ENCODE measurements around the gene GADD45G.

GADD45G gene

DNA sequence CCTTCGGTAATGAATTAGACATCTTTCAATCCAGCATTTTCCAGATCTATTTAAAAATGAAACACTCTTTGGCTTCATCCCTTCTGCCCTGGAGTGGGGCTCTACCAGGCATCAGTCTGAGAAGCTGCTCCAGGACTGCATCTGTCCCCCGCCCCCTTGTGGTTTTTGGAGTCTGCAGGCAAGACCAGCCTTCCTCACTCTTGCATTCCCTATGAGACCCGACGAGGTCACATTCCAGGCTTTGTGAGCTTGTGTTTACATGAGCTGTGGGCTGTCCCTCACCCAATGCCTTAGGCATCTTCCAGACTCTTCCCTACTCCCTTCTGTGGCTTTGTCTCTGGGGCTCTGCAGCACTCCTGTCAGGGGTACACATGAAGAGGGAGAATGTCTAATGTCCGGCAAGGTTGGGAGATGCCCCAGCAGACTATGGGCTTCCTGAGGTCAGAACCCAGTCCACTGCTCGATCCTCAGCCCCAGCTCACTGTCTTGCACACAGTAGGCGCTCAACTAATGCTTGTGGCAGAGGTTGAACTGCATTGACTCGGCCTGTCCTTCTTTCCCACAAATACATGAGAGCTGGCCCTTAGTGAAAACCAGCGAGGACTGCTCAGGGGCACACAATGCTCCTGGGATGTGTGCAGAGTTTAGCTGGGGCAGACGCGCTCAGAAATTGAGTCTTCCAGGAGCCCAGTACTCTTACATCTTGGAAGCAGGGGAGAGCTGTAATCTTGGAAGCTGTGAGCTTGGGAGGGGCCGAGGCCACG is 11.7 kb upstream of the GADD45G start:
- no peak for DNase-seq

DNA sequence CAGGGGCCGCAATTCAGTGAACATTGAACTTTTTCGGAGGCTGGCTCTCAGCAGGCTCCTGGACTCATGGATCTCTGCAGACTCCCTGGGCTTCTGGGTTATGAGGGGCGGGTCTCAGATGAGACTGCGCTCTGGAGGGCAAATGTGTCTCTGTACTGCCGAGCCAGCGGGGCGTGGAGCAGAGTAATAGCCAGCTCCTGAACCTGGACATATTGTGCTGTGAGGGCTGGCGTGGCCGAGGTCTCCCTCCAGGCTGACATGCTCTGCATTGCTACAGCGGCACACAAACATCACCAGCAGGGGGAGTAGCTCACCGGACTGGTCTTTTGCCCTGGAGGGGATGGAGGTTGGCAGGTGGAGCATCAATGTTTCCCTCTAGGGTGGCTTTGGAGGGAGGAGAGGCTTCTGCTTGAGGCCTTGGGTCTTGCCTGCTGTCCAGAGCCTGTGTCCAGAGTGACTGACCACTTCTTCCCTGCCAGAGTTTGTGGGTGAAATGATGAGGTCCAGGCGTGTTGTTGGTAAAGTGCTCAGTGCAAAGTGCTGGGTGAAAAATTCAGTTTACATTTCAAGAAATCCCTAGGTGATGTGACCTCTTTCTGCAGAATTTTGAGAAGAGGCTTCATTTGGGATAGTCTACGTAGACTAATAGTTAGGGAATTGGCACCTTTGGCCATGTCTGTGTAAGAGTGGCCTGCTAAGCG is 10.9 kb upstream of the GADD45G start:
- DNase-seq = peak; percentile 53

DNA sequence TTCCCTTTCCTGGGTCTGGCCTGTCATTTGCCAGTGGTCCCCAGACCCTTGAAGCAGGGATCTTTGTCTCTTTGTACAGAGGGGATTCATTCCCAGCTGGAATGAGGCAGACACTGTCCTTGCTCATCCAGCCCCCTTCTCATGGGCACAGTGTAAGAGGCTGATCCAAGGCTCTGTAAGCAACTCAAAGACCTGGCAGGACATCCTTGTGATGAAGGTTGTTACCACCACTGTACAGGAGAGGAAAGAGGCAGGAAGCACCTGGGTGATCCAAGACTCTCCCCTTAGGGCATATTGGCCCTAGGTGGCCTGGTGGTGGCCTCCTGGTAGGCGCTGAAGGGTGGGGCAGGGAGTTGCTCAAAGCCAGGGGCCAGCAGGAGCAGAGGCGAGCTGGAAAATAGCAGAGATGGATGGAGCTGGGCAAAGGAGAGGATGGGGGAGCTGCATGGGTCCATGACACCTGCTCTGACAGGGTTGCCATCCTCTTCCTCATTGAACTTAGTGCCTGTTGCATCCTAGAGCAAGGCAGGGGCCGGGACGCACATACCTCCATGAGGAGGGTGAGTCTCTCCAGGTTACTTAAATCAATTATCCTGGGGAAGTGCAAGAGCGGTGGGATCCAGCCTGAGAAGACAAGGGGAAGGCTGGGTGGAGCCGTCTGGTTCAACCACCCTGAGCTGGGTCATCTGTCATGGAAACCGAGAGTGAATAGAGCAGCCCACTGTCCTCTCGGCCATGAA is 9.8 kb upstream of the GADD45G start:
- DNase-seq = no peak

DNA sequence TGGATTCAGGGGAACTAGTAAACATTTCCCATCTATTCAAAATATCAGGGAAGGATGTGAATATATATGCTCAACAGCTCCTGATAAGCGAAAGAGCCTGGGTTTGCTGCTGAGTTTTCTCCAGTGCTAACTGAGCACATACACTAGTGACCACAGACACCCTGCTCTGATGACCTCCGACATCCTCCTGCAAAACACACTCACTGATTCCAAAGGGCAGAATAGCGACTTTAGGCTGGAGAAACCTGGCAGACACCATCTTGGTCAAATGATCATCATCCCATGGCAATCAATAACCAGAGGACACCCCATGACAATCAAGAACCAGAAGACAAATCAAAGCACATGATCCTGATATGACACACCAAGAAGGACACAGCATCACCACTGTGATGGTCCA is 9.2 kb upstream of the GADD45G start:
- DNase-seq = no peak

DNA sequence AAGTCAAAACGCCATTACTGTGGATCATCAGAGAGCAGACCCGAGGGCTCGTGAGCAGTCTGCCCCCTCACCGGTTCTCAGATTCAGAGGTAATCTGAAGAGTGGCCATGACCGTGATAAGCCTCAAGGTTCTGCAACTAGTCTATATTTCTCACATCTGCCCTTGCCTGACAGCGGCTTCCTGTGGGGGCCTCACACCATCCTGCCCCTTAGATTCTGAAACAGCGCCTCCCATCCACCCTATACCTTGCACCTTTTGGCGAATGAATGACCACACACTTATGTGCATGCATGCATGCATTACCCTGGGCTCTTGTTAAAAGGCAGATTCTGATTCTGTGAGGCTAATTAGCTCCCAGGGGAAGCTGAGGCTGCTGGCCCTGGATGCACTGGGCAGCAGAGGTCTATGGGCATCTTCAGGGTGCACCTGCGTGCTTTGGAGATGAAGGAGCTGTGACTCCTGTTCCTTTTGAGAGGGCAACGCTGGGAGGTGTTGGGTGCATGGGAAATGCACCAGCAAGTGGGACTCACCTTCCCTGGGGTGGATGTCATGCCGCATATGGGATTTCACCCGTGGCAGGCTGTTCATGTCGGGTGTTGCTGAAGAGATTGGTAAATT is 7.8 kb upstream of the GADD45G start:
- DNase-seq = no peak

DNA sequence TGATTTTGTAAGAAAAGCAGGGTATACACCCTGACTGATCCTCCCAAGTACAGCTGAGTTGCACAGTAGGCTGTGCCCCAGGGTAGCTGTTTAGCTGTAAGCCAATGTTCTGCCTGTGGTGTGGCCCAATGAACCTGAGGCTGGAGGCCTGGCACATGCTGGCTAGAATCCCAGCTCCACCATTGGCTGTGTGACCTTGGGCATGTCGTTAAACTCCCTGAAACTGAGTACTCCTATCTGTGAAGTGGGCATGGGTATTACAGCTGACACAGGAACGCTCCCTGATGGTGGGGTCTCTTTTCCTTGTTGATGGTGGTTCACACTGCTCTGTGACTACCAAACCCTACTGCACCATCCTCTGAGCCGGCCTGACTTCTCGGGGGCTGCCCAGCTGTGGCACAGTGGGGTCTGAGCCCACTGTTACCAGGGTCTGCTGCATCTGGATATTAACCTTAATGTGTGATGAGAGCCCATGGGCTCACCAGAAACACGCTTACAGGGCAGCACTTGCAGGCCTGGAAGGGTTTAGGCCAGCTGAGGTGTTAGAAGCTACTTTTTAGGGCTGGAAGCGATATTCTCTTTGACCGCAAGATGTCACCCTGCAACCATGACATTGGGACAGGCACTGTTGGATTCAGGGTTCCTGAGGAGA is 7.0 kb upstream of the GADD45G start:
- DNase-seq = peak; percentile 36

DNA sequence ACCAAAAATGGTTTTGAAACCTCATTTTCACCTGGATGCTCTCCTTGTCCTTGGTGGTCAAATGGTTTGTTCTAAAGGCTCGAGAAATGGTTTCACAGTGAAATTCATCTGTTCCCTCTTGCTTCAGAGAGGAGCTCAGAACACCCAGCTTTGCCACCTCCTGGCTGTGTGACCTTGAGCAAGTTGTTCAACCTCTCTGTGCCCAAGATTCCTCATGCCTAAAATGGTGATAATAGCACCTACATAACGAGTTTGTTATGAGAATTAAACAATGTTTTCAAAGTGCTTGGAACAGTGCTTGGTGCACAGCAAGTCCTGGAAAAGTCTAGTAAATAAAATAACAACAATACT is 6.5 kb upstream of the GADD45G start:
- DNase-seq = no peak

DNA sequence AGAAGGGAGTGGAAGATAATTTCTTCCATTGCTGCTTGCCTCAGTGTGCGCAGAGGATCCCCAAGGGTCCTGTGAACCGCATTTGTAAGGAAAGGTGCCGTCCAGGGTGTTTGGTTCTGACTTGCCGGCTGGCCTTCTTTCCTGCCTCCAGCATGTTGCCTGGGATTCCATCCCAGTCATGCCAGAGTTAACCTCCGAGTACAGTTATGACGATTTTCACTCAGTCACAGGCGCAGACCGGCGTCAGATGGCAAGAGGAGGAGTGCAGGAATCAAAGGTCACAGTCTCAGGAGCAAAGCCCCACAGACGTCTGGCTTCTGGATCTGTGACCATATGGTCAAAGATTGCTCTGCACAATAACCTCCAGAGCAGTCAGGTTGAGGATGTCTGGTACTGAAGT is 5.9 kb upstream of the GADD45G start:
- no peak for DNase-seq

DNA sequence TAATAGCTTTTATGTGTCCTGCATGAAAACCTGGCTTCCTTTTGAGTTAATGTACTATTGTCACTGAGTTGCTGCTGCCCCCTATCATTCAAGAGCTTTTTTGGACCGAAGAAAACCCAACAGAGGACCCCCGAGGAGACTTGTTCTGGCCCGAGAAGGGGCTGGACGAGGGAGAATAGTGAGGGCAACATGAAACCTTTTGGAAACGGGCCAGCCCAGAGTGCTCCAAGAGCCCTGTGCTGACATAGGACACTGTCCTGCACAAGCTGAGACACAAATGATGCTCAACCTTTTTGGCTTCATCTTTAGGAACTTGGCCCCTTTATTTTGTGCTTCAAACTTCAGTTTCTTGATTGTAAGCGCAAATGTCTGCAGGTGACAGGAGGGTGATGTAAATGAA is 4.0 kb upstream of the GADD45G start:
- no peak for DNase-seq

DNA sequence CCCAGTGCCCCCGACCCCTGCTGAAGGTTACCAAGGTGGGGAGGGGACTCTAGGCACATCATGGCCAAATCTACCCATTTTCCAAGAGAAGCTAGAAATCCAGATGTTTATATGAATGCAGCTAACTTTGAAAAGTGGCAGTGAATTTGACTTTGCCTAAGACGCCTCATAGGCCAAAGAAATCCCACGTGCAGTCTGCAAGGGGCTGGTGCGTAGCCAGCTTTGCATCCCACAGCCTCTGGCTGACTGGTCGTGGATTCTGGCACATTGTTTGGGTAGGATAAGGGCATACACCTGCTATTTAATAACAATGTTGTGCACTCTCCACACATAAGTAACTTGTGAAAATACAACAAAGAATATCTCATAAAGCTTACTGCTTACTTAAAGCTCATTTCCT is 3.5 kb upstream of the GADD45G start:
- no peak for DNase-seq

DNA sequence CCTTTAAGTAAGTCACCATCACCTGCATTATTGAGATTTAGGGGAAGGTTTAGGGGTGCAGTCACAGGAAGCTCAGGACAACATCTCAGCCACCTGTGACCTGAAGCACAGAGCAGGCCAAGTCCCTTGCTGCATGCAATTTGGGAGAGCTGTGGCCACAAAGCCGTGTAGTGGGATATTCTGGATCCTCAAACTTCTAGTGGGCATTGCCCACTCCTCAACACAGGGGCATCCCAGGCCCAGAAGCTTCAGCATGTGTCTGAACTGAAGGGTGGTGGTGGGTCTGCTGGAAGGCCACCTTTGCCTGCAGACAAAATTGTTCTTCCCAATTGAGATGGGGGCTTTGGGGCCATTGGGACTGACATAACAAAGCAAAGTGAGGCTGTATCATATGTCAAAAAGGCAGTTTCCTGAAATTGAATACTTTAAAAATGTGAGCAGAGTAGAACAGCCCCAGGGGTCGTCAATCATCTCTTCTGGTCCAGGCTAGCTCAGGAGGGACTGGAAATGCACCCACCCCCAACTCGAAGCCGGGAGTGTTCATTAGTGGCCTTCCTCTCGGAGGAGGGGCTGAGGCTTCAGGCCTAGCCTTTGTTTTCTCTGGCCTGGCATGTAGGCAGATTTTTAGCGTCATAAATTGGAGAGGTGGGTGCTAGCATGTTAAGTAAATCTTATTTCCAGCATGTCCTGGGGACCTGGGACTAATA is 2.8 kb upstream of the GADD45G start:
- no peak for DNase-seq

DNA sequence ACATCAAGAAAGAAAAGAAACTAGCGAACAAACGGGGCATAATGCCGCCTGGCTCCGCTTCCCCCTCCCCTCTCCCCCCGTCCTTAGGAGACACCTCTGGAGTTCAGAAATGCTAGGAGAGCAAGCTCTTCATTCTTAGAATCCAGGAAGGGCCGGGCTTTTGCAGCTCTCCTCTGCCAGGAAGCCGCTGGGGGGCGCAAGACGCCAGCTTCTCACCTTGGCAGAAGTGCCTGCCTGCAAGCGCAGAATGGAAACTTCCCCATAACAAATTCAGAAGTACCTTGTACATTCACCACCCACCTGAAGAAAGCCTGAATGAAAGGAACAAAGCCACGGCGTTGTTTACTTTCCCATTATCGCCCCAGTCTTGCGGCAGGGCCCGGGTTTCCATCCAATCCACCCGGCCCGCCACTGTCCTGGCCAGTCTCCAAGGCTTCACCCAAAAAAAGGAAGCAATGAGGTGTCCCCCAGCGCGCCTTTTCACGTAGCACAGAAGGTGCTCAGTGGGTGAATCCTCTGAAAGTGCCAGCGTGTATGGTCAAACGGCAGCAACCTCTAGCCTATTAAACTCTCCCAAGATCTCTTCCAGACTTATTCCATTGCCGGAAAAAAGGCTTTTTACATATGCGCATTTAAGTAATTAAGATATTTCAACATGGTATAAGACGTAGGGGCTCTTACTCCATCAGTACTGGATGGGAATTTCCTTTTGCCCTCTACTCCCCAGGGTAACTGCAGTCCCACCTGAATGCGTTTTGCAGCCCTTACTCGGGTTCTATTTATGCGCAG is 1.6 kb upstream of the GADD45G start:
- peak; percentile 80 for DNase-seq

DNA sequence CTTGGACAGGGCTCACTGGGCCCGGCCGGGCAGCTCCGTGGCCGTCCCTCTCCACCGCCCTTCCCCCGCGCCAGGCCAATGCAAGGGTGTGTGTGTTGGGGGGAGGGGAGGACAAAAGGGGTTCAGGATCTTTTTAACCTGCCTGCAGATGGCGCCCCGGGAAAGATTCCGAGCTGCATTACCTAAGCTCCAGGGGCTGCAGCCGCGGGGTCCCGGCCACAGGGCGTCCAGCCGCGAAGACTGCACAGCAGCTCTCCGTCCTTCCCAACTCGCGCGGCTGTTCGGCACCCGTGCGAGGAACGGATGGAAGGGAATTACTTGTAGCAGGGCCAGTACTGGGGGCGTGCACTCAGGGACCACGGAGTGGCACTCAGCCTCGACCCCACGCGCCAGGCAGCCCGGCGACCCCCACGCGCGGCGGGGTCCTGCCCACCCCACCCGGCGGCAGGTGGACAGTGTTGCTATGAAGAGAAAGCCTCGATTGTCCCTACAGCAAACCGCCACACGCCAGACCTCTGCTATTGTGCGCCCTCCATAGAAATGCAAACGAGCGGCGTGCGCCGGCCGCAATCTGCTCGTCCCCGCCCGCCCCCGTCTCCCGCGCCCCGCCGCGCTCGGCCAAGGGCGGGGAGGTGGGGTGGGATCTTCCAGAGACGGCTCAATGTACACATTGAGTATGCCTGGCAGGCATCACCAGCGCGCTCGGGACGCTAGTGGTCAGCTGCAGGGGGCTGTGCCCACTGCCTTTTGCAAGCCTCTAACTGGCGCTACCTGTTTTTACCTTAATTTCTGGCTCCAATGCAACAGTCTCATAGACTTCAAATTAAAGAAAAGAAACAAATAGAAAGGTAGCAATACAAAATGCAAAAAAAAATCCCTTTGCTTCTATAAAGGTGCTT is 796 bp upstream of the GADD45G start:
- DNase-seq = no peak

DNA sequence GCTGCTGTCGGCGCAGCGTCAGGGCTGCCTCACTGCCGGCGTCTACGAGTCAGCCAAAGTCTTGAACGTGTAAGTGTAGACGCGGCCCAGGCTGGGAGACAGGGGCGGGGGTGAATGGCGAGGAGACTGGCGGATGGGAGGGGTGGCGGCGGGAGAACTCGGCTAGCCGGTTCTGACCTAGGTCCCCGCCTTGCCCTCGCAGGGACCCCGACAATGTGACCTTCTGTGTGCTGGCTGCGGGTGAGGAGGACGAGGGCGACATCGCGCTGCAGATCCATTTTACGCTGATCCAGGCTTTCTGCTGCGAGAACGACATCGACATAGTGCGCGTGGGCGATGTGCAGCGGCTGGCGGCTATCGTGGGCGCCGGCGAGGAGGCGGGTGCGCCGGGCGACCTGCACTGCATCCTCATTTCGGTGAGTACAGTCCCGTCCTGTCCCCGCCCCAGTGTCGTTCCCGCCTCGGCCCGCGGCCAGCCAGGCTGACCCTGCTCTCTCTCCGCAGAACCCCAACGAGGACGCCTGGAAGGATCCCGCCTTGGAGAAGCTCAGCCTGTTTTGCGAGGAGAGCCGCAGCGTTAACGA is 745 bp downstream of the GADD45G start:
- peak; percentile 50 for DNase-seq

DNA sequence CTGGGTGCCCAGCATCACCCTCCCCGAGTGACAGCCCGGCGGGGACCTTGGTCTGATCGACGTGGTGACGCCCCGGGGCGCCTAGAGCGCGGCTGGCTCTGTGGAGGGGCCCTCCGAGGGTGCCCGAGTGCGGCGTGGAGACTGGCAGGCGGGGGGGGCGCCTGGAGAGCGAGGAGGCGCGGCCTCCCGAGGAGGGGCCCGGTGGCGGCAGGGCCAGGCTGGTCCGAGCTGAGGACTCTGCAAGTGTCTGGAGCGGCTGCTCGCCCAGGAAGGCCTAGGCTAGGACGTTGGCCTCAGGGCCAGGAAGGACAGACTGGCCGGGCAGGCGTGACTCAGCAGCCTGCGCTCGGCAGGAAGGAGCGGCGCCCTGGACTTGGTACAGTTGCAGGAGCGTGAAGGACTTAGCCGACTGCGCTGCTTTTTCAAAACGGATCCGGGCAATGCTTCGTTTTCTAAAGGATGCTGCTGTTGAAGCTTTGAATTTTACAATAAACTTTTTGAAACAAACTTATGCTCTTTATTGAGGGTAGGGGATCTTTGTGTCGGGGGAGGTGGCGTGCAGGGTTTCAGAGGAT is 1.3 kb downstream of the GADD45G start:
- DNase-seq = peak; percentile 10

DNA sequence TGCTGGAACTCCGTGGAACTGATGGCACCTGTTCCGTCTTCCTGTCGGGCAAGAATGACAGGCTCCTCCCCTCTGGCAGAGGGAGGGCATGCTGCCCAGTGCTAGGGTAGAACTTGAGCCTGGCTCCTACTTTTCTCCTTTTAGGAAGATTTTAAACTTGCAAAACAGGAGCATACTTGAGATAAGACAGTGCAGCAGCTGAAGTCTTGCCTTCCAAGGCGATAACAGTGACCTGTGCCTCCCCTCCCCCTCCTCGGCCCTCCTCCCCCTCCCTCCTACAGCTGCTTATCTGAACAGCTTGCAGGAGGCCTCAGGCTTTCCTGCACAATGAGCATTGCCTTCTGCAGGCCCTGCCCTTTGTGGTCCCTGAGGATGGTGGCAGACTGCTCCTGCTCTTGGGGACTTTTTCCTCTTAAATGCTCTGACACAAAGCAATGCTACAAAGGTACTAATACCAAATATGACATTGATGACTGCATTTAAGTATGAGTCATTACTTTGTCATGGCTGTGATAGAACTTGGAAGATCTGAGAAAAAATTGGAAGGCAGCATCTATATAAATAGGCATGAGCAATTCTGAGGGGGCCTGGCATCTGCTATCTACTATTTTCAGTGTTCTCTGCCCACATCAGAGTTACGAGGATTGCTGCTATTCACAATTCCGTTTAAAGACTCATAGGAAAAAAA is 2.0 kb downstream of the GADD45G start:
- no peak for DNase-seq

DNA sequence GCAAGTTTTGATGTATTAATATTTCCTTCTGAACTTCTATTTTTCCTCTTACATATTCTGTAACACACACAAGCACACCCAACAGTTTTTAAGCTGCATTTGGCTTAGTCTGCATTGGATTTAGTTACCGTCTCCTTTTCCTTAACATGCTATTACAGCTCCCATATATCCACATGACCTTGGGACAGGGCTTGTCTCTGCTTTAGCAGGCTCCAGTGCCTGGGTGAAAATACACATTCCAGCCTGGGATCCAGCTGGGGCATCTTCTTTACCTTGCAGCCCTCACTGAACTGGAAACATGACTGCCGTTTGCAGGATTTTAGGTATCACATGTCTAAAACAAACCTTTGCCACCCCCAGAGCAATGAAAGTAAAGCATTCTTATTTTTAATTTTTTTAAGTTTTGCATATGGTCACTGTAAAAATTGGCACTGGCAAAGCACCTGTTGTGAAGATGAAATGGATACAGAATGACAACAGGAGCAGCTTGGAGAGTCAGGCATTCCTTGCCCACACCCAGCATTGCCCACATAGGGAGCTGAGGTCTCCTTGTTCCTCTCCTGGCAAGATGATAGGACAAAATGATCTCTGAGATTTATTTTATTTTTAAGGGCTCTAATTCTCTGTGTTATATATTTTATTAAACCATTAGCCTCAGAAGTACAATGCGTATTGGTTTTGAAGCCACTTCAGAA is 4.0 kb downstream of the GADD45G start:
- DNase-seq = no peak

DNA sequence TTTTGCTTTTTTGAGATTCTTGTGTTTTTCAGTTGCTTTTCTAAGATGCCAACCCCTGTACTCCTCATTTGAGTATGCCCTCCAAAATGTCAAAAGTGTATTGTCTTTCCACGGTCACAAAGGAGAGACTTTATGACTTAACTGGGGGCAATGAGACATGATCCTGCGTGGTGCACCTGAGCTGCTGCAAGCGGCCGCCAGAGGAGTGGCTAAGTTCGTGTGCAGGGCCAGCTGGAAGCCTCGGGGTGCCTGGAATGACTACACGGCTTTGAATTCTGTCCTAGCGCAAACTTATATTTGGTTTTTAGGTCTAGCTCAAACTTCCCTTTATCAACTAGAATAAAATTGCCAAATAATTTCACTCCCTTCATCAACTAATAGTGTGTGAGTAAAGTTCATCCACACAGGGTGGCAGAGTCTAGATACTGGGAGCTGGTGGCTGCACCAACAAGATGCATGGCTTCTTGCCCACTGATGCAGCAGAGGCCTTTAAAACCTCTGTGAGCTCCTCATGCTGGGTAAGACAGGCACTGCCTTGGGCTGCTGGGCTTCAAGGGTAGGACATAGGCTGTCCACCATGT is 4.7 kb downstream of the GADD45G start:
- no peak for DNase-seq
